HG03108 (cell line): ENCODE results near the gene SMTN.

Source experiments
- ATAC-seq: cut with Tn5 transposase; IDR thresholded peaks from one replicate; pipeline ENCODE4 v1.9.1; 2021; ENCODE audit warnings: moderate library complexity; ENCODE audit not compliant: unreplicated experiment

SMTN gene

DNA sequence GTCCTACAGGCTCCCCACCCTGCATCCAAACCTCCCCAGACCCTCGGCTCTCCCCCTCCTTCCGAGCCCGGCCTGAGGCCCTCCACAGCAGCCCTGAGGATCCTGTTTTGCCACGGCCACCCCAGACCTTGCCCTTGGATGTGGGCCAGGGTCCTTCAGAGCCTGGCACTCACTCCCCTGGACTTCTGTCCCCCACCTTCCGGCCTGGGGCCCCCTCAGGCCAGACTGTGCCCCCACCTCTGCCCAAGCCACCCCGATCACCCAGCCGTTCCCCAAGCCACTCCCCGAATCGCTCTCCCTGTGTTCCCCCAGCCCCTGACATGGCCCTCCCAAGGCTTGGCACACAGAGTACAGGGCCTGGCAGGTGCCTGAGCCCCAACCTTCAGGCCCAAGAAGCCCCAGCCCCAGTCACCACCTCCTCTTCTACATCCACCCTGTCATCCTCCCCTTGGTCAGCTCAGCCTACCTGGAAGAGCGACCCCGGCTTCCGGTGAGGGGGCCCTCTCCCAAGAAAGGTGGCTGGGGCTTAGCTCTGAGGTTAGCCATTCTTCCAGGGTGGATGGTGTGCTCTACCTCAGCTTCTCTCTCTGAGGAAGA is 44.5 kb downstream of the SMTN start:
- ATAC-seq, result no peak

DNA sequence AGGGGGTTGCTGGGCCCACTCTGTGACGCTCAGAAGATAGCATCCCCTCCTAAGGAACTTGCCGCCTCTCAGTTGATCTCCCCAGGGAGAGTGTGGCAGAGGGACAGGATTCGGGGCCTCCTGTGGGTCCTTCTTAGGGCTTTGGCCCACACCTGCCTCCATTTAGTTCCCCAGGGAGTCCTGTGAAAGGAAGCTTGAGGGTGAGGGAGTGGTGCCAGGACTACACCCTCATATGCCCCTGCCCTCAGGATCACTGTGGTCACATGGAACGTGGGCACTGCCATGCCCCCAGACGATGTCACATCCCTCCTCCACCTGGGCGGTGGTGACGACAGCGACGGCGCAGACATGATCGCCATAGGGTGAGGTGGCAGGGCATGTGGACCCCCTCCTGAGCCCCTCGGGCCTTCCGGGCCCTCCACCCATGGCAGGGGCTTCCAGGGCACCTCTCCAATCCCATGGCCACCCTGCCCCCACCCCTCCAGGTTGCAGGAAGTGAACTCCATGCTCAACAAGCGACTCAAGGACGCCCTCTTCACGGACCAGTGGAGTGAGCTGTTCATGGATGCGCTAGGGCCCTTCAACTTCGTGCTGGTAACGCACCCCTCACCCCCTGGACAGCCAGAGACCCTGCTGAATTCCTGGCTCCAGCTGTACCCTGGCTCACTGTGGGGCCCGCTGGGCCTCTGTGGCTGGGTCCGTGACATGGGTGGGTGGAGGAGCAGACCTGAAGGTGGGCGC is 45.2 kb downstream of the SMTN start:
- no peak for ATAC-seq

GRCh38 chr22:31126869-31127175 is 45.7 kb downstream of the SMTN start:
- no peak for ATAC-seq

GRCh38 chr22:31127181-31127772 is 46.2 kb downstream of the SMTN start:
- ATAC-seq, result no peak

GRCh38 chr22:31128156-31128555 is 47.0 kb downstream of the SMTN start:
- ATAC-seq, result no peak

DNA sequence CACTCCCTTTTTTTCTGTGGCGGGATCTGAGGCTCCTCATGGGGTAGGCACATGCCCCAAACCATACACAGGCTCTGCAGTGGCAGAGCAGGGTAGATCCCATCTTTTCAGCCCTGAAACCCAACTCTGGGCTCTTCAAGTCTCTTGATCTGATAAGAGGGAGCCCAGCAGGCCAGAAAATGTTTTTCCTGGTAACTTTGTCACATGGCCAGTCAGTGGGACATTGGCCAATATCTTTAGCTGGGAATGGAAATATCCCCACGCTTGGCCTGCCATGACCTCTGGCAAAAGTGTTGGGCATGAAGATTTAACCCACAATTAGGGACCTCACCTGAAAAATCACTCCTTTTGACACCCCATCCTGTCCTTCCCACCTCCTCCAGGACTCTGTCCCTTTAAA is 49.8 kb downstream of the SMTN start:
- ATAC-seq, result no peak

GRCh38 chr22:31133911-31134310 is 52.8 kb downstream of the SMTN start:
- ATAC-seq, result no peak

GRCh38 chr22:31134688-31135087 is 53.6 kb downstream of the SMTN start:
- ATAC-seq, result no peak

DNA sequence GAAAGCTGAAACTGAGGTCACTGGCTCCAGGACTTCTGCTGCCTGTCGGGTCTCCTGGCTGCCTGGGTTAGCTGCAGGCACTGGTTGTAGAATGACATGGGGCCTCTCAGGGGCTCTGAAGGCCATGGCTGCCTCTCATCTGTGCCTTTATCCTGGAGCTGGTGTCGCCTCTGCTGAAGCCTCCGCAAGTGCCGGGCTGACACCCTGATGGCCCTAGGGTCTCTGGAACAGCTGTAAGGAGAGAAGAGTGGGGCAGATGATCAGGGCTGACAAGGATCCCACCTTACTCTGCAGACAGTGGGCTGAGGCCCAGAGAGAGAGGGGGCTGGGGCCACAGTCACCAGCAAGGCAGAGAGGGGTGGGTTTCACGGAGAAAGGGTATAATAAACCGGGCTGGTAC is 54.6 kb downstream of the SMTN start:
- no peak for ATAC-seq

DNA sequence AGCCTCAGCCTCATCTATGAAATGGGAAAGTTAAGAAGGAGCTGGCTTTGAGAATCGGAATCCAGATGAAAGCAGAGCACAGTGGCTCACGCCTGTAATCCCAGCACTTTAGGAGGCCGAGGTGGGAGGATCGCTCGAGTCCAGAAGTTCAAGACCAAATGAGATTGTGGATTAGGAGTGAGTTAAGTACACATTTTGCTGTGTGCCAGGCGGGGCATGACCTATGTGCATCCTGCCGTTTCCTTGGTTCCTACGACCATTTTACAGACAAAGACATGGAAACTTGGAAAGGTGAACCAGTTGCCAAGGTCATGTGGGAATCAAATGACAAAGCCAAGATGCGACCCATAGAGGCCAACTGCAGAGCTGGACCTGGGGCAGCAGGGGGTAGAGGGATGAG is 55.0 kb downstream of the SMTN start:
- ATAC-seq, result no peak

GRCh38 chr22:31136711-31137110 is 55.6 kb downstream of the SMTN start:
- no peak for ATAC-seq

- ATAC-seq, result no peak
Measured at GRCh38 chr22:31137721-31138120, 56.6 kb downstream of the SMTN start.

GRCh38 chr22:31138126-31138525 is 57.0 kb downstream of the SMTN start:
- no peak for ATAC-seq

DNA sequence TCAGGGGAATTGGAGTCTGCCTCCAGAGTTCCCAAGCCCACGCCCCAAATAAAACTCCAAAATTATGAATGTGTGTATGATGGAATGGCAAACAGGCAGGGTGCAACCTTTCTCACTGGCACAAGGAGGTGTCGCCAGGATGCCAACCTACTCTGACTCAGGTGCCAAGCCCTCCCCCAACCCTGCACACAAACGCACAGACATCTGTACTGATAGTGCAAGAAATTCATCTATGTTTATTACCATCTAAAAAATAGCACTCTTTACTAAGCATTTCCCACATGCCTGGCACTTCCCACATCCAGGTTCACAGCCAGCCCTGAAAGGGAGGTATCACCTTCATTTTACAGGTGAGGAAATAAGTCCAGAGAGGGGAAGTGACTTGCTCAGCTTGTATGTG is 57.9 kb downstream of the SMTN start:
- no peak for ATAC-seq

DNA sequence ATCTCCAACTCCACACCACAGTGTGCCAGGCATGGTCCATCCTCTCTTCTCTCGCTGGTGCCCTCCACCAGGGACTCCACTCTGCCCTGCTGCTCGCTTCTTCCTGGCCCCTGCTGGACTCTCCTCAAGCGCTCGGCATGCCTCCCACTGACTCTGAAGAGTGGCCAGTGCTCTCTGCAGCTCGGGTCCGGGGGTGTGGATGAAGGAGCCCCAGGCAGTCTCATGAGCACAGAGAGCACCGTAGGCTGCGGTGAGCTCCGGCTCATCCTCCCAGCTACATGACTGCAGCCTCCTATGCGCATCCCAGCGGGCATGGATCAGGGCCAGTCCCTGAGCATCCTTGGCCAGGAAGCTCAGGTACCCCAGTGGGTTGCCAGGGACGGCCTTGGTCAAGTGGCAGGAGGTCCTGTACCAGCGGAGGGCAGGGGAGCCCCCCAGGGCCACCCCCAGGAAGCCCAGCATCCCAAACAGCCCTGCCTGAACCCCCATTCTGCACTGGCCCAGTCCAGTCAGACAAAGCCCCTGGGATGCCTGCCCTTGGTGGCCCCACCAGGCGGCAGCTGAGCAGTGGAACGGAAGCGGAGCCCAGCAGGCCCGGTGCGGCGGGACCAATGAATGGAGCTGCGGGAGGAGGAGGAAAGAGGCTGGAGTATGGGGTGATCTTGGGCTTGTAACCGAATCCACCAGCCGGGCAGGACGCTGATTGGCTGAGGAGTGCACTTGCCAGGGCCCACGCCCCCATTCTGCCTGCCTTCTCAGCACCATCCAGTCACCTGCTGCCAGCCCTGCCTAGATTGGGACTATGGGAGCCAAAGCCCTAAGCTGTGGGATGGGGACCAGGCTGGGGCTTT is 59.0 kb downstream of the SMTN start, which contains the start of gene PLA2G3:
PLA2G3 (minus strand) TSS at position 643 of the 851 bp plus-strand sequence; CDS start at position 489, 154 bp downstream.
- ATAC-seq, result no peak

GRCh38 chr22:31140746-31141145 is 59.6 kb downstream of the SMTN start:
- ATAC-seq, result no peak

DNA sequence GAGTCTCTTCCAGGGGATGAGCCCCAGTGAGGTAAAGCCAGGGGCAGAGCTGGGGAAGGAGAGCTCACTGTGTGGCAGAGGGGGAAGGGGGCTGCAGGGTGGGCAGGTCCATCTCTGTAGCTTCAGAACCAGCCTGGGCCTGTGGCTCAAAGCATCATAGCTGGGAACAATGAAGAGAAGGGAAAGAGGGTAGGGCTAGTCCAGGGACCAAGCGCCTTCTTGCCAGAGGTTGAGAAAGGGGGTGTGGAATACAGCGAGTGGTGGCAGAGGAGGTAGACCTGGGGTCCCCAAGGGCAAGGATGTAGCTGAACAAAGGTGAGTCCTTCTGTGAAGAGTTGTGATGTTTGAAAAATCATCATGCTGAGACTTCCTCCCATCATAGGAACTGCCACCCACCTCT is 60.4 kb downstream of the SMTN start:
- no peak for ATAC-seq

DNA sequence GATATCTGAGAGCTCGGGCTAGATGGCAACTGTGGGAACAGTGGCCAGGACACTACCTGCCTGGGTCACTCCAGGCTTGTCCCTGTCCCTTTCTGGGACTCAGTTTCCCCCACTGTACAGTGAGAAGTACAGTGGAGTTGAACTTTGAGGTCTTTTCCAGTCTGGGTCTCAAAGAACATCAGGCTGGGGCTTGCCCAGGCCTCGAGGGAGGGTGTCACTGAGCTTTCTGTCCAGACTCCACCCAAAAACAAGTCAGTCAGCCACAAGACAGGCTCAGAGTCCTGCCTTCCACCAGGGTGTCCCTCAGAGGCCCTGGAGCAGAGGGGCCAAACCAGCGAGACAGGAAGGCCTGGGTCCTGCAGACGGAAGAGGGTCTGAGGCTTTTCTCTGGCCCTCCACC is 61.2 kb downstream of the SMTN start:
- ATAC-seq, result no peak

- ATAC-seq, result no peak
Measured at GRCh38 chr22:31143038-31143437, 61.9 kb downstream of the SMTN start.

DNA sequence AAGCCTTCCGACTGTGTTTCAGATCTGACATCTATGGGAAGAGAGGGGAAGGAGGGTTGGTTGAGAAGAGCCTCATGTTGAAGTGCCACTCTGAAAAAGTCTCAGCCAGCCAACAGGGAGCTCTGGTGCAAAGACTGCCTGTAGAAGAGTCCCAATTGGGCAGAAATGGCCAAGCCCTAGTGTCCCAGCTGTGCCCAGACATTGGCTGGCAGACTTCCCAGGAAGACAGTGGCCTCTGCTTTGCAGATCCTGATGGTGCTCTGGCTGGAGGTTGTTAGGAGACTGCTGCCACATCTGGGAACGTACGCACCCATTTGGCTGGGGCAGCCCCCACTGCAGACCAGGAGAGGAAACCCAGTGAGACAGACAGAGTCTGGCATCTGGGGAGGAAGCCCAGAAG is 62.4 kb downstream of the SMTN start:
- no peak for ATAC-seq

DNA sequence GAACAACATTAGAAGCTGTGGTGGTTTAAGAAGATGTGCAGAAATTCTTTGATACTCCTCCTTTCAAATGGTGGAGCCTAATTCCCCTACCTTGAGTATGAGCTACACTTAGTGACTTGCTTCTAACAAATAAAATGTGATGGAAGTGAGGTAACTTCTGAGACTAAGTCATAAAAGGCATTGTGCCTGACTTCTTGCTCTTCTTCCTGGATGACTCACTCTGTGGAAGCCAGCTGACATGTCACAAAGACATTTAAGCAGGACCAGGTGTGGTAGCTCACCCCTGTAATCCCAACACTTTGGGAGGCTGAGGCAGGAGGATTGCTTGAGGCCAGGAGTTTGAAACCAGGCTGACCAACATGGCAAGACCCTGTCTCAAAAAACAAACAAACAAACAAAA is 63.1 kb downstream of the SMTN start:
- ATAC-seq, result no peak

- no peak for ATAC-seq
Measured at GRCh38 chr22:31148488-31148887, 67.4 kb downstream of the SMTN start.
